NCI-H1092 (cell line): ENCODE data around the gene GTF3C4.

Source experiments
- DNase-seq: peaks from one replicate; lab custom pipeline; 2025; lab: John Stamatoyannopoulos, UW

GTF3C4 gene

GRCh38 chr9:132670457-132671391, at the start of gene GTF3C4:
TSS of gene GTF3C4 (plus strand) at chr9:132670464. CDS start at chr9:132670599, 135 bp downstream.
- peak; percentile 9 for DNase-seq

- no peak for DNase-seq
These were observed 48.1 kb upstream of the GTF3C4 start for GRCh38 chr9:132622159-132622558.

- no peak for DNase-seq
These were observed 44.0 kb upstream of the GTF3C4 start for GRCh38 chr9:132626285-132626684.

GRCh38 chr9:132627106-132627505, 43.2 kb upstream of the GTF3C4 start:
- DNase-seq, result no peak

- no peak for DNase-seq
These were observed 42.7 kb upstream of the GTF3C4 start for GRCh38 chr9:132627594-132627993.

- no peak for DNase-seq
These were observed 41.5 kb upstream of the GTF3C4 start for GRCh38 chr9:132628746-132629145.

GRCh38 chr9:132630116-132630515, 40.1 kb upstream of the GTF3C4 start:
- DNase-seq, result no peak

GRCh38 chr9:132630811-132631210, 39.5 kb upstream of the GTF3C4 start:
- no peak for DNase-seq

- DNase-seq, result no peak
These were observed 39.0 kb upstream of the GTF3C4 start for GRCh38 chr9:132631280-132631679.

GRCh38 chr9:132631685-132632084, 38.6 kb upstream of the GTF3C4 start:
- no peak for DNase-seq

- no peak for DNase-seq
These were observed 37.7 kb upstream of the GTF3C4 start for GRCh38 chr9:132632413-132633129.

- no peak for DNase-seq
These were observed 35.9 kb upstream of the GTF3C4 start for GRCh38 chr9:132634327-132634726.

GRCh38 chr9:132637351-132637750, 32.9 kb upstream of the GTF3C4 start:
- peak; percentile 97 for DNase-seq

- DNase-seq, result no peak
These were observed 32.5 kb upstream of the GTF3C4 start for GRCh38 chr9:132637801-132638200.

- DNase-seq, result no peak
These were observed 32.0 kb upstream of the GTF3C4 start for GRCh38 chr9:132638240-132638639.

GRCh38 chr9:132639322-132639721, 30.9 kb upstream of the GTF3C4 start:
- DNase-seq, result no peak

- DNase-seq, result no peak
These were observed 29.0 kb upstream of the GTF3C4 start for GRCh38 chr9:132641216-132641615.

- DNase-seq, result no peak
These were observed 26.0 kb upstream of the GTF3C4 start for GRCh38 chr9:132644251-132644650.

GRCh38 chr9:132645306-132645705, 25.0 kb upstream of the GTF3C4 start:
- DNase-seq, result peak; percentile 34

- DNase-seq, result no peak
These were observed 24.6 kb upstream of the GTF3C4 start for GRCh38 chr9:132645711-132646110.

- no peak for DNase-seq
These were observed 23.5 kb upstream of the GTF3C4 start for GRCh38 chr9:132646726-132647125.

GRCh38 chr9:132647355-132647754, 22.9 kb upstream of the GTF3C4 start:
- no peak for DNase-seq

GRCh38 chr9:132647806-132648205, 22.5 kb upstream of the GTF3C4 start:
- DNase-seq, result no peak
